Limb (tissue), 2 donors: Measurements from ENCODE around the gene CSRP2.

ENCODE experiments used
- DNase-seq, 2 donors: peaks; one replicate each; pipeline ENCODE4 v3.0.0-alpha.2; 2016; ENCODE audit errors: extremely low spot score in 2 of 2

The CSRP2 gene

GRCh38 chr12:76878899-76879709 is at the start of gene CSRP2:
Gene CSRP2, minus strand, starts transcription at chr12:76879019. Its CDS starts 12,759 bp downstream, at chr12:76866260.
- peak; percentile 91 to 95 for DNase-seq

- DNase-seq, result no peak
Measured at GRCh38 chr12:76927170-76927784, 48.5 kb upstream of the CSRP2 start.

- DNase-seq, result no peak
Measured at GRCh38 chr12:76925135-76925534, 46.3 kb upstream of the CSRP2 start.

- DNase-seq, result no peak
Measured at GRCh38 chr12:76922866-76923265, 44.0 kb upstream of the CSRP2 start.

- DNase-seq, result no peak
Measured at GRCh38 chr12:76921891-76922664, 43.3 kb upstream of the CSRP2 start.

GRCh38 chr12:76921100-76921471 is 42.3 kb upstream of the CSRP2 start:
- DNase-seq, result no peak

GRCh38 chr12:76920172-76921099 is 41.6 kb upstream of the CSRP2 start:
- no peak for DNase-seq

- no peak for DNase-seq
Measured at GRCh38 chr12:76919383-76920171, 40.8 kb upstream of the CSRP2 start.

GRCh38 chr12:76916170-76916540 is 37.3 kb upstream of the CSRP2 start:
- no peak for DNase-seq

- no peak for DNase-seq
Measured at GRCh38 chr12:76915361-76916169, 36.7 kb upstream of the CSRP2 start.

- DNase-seq, result no peak
Measured at GRCh38 chr12:76914102-76914859, 35.5 kb upstream of the CSRP2 start.

- DNase-seq, result no peak
Measured at GRCh38 chr12:76909290-76909689, 30.5 kb upstream of the CSRP2 start.

- no peak for DNase-seq
Measured at GRCh38 chr12:76908303-76909017, 29.6 kb upstream of the CSRP2 start.

- no peak for DNase-seq
Measured at GRCh38 chr12:76901628-76902380, 23.0 kb upstream of the CSRP2 start.

GRCh38 chr12:76899522-76899921 is 20.7 kb upstream of the CSRP2 start:
- DNase-seq, result no peak

- DNase-seq, result no peak
Measured at GRCh38 chr12:76898442-76898841, 19.6 kb upstream of the CSRP2 start.

GRCh38 chr12:76896274-76896673 is 17.5 kb upstream of the CSRP2 start:
- no peak for DNase-seq
